Right ventricle myocardium inferior (tissue), 1 donor: Measurements from ENCODE around the gene UFL1. TPM values are rescaled to one million over a fixed set of nuclear protein-coding genes. Genes with fewer than 3 reads are reported as not detected.
A peak's percentile ranks its signal among the peaks of the same experiment; 100 is the strongest.
"Not testable (repeated sequence)": the region's sequence is repeated elsewhere in the genome, so short reads cannot be mapped to it uniquely, and the experiment has no call there.

Experiments
- ATAC-seq: fragments of 200-7000 bp; cut with Tn5 transposase; one replicate; pipeline ENCODE4 v1.9.1; 2020; ENCODE audit warnings: mild to moderate bottlenecking, moderate library complexity
- DNase-seq: peaks from one replicate; pipeline ENCODE4 v3.0.0; 2021; ENCODE audit errors: missing footprints
- intact Hi-C: fragments of 100-400 bp; cut with DNase I; formaldehyde crosslinking; loops from one replicate; pipeline ENCODE4 v1.11.0; 2022
- long read RNA-seq: library from polyadenylated mRNA; unstranded; transcript quantifications from one replicate; pipeline ENCODE4 v2.0.0, GENCODE V29; 2021
- total RNA-seq: library from RNA; stranded (reverse); fragmentation: NEBNext Ultra II Directional; extraction: Animal tissue kit (Norgen Biotek cat#: 25700); gene quantifications from one replicate; pipeline ENCODE4 v1.2.1, GENCODE V29; 2021
- donor health status: DM: no; HTN: yes; CAD: no; lungs with severe emphysema.

Gene UFL1
- 22.1 TPM for total RNA-seq
- long read RNA-seq, full-length matches to known transcripts, result 8 of 13 reads
- long read RNA-seq, partial matches to known transcripts, result 2 of 13 reads
- long read RNA-seq, other reads (novel, unspliced or antisense), result 3 of 13 reads

DNA sequence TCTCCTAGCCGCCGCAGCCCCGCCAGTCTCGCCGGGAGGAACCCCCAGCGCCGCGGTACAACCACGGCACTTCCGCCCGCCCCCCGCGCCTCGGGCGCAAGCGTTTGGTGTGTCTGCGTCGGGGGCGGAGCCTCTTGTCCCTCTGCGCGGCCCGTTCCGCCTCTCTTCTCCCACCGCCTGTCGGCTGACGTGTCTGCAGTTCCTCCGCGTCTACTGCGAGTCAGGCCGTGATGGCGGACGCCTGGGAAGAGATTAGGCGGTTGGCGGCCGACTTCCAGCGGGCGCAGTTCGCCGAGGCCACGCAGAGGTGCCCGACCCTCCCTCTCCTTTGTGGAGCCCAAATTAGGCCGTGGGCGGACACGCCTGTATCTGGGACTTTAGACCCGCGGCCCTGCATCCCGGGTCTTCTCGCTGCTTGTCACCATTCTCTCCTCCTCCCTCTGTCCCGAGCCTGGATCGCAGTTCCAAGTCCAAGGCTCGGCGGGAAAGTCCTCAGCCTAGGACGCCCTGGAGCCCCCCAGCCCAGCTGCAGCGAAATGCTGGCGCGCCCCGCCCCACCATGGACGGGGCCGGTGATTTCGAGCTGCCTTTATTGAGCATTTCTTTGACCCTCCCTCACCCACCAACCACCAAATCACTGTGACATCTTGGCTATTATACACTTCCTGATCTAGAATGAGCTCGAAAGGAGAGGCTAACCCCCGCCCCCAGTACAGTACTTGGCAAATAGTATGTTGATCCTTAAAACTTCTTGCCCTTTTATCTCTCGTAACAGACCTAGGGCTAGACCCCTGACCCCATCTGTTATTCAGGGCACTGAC lies at the start of gene UFL1:
TSS of gene UFL1 (plus strand) at position 163 of the 821 bp plus-strand sequence. CDS start at position 231, 68 bp downstream.
- DNase-seq, result peak; percentile 97
- ATAC-seq, result peak; percentile 99
- intact Hi-C loops, result loop anchor here (10.0 kb wide), 1 partner anchor 763 kb away; the partner anchor contains the start of gene MMS22L

DNA sequence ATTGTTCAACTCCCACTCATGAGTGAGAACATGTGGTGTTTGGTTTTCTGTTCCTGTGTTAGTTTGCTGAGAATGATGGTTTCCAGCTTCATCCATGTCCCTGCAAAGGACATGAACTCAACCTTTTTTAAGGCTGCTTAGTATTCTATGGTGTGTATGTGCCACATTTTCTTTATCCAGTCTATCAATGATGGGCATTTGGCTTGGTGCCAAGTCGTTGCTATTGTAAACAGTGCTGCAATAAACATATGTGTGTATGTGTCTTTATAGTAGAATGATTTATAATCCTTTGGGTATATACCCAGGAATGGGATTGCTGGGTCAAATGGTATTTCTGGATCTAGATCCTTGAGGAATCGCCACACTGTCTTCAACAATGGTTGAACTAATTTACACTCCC lies 49.3 kb upstream of the UFL1 start:
- ATAC-seq, intact Hi-C loops, DNase-seq: not testable (repeated sequence)

DNA sequence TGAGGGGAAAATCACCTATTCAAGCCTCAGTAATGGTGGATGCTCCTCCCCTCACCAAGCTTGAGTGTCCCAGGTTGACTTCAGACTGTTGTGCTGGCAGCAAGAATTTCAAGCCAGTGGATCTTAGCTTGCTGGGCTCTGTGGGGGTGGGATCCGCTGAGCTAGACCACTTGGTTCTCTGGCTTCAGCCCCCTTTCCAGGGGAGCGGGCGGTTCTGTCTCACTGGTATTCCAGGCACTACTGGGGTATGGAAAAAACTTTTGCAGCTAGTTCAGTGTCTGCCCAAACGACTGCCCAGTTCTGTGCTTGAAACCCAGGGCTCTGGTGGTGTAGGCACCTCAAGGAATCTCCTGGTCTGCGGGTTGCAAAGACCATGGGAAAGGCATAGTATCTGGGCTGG lies 42.9 kb upstream of the UFL1 start:
- ATAC-seq (no peak), DNase-seq (no peak)
- intact Hi-C loops, result no loop called here

DNA sequence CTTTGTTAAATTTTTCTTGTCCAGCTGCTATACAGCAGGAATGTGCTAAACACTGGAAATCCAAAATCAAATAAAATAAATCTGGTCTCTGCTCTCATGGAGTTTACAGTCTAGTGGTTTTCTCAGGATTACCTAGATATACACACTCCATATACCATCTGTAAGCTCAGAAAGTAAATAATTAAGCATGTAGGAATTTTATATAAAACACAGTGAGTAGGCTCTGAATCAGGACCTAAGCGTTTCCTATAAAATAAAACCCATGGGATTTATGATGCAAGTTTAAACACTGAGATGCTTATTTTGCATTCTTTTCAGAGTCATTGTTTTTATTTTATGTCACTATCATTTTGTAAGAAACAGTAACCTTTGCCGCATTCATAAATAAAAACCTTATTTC lies 29.7 kb upstream of the UFL1 start:
- ATAC-seq, result no peak
- DNase-seq, result no peak
- intact Hi-C loops, result no loop called here

DNA sequence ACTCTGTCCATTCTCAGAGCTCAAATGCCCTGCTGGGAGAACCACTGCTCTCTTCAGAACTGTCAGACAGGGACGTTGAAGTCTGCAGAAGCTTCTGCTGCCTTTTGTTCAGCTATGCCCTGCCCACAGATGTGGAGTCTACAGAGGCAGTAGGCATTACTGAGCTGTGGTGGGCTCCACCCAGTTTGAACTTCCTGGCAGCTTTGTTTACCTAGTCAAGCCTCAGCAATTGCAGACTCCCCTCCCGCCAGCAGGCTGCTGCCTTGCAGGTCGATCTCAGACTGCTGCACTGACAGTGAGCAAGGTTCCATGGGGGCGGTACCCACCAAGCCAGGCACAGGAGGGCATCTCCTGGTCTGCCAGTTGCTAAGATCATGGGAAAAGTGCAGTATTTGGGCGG lies 21.8 kb upstream of the UFL1 start:
- DNase-seq, result no peak
- no peak for ATAC-seq
- intact Hi-C loops, result no loop called here

DNA sequence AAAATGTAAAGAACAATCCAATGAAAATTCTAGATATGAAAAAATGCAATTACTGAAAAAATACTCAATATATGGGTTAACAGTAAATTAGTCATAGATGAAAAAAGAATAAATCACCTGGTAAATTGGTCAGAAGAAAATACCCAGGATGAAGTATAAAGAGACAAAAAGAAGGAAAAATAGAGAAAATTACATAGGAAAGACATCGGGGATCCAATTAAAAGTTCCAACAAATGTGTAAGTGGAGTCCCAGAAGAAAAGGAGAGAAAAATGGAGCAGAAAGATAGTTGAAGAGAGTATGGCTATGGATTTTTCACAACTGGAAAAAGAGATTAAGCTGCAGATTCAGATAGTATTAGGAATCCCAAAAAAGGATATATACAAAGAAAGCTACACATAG lies 18.7 kb upstream of the UFL1 start:
- intact Hi-C loops, result no loop called here
- ATAC-seq (no peak), DNase-seq (no peak)

DNA sequence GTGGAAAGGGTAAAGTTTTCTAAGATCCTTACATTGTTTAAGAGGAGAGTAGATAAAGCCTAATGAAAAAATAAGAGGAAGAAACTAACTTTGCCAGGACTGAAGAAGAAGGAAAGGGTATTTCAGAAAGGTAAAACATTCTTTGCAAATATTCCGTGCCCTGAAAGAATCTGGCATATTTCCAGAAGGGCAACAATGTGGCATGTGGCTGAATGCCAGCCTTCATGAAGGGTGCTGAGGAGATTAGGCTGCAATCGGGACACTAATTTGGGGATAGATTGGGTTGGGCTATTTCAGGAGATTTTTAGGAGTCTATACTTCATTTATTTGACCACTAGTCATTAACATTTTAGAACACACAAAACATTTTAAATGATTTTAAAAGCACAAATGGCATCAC lies 16.2 kb upstream of the UFL1 start:
- ATAC-seq (no peak), DNase-seq (no peak)
- intact Hi-C loops, result no loop called here

DNA sequence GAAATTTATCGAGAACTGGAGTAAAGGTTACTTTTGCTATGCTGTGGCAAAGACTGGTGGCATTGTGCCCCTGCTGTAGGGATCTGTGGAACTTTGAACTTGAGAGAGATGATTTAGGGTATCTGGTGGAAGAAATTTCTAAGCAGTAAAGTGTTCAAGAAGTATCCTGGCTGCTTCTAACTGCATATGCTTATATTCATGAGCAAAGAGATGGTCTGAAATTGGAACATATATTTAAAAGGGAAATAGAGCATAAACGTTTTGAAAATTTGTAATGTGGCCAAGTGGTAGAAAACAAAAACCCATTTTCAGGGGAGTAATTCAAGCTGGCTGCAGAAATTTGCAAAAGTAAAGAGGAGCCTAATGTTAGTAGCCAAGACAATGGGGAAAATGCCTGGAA lies 12.3 kb upstream of the UFL1 start:
- intact Hi-C loops, result no loop called here
- ATAC-seq (no peak), DNase-seq (no peak)

DNA sequence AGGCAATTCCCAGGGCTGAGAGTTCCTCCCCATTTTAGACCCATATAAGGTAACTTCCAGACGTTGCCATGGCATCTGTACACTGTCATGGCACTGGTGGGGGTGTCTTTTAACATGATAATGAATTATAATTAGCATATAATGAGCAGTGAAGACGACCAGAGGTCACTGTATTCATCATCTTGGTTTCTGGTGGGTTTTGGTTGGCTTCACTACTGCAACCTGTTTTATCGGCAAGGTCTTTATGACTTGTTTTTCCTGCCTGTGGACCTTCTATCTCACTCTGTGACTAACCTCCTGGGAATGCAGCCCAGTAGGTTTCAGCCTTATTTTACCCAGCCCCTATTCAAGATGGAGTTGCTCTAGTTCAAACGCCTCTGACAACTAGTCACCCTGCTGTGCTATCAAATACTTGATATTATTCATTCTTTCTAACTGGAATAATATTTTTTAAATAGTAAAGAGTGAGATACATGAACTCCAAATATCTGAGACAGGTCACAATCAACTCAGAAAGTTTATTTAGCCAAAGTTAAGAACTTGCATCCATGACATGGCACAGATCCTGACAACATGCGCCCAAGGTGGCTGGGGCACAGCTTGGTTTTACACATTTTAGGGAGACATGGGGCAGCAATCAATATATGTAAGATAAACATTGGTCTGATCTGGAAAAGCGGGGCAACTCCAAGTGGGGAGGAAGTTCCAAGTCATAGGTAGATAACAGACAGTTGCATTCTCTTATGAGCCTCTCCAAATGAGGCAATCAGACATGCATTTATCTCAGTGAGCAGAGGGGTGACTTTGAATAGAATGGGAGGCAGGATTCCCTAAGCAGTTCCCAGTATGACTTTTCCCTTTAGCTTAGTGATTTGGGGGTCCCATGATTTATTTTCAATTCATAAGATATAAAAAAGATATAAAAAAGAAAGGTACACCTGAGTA lies 1.2 kb upstream of the UFL1 start:
- DNase-seq, result no peak
- intact Hi-C loops, result loop anchor here (10.0 kb wide), 1 partner anchor 764 kb away; the partner anchor contains the start of gene MMS22L
- no peak for ATAC-seq

DNA sequence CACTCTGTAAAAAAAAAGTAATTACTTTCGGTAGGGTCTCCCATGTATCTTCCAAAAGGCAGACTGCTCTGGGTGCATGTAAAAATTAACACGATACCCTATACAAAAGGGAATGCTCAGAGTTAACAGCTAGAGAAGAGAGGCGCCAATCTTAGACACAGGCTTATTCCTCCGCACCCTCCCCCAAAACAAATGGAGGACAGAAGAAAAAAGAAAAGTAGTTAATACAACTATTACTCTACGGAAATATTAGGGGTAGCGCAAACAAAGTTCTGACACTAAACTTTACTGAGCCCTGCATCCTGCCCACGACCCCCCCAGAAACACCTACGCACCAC lies 331 bp upstream of the UFL1 start:
- peak; percentile 36 for ATAC-seq
- intact Hi-C loops, result loop anchor here (10.0 kb wide), 1 partner anchor 764 kb away; the partner anchor contains the start of gene MMS22L
- no peak for DNase-seq

DNA sequence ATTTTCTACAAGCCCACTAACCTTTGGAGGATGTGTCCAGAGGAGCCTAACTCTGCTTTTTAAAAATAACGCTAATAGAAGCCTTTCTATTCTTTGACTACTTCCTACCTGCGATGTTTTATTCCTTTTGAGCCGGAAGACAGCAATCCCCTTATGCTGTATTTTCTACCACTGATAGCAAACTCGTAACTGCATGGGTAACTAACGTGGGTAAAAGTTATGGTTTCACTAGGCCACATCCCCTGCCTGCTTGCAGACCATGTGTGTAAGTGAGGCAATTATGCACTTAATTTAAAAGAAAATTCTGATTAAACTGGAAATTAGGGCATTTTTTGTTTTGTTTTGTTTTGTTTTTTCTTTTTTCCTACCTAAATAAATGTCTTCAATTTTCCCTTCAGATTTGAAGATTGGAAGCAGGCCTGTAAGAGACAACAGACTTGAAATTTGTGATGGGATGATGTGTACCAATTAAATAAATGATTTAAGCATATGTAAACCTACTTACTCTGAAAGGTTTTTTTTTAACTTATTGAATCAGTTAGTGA lies 931 bp downstream of the UFL1 start:
- ATAC-seq (no peak), DNase-seq (no peak)
- intact Hi-C loops, result loop anchor here (10.0 kb wide), 1 partner anchor 762 kb away; the partner anchor contains the start of gene MMS22L

DNA sequence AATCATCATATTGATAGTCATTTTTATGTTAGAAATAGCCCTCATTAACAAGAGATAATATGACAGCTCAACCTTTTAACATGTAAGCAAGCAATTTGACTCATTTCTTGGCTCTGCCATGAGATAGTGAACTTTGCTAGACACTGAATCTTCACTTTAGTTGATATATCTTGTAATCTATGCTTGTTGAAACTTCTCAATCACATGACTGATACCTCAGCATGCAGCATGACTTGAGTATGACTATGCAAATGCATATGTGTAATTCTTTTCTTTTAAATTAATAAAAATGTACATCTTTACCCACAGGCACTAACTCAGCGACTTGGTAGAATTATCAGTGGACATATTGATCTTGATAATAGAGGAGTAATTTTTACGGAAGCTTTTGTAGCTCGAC lies 6.6 kb downstream of the UFL1 start:
- ATAC-seq, result no peak
- DNase-seq, result no peak
- intact Hi-C loops, result loop anchor here (10.0 kb wide), 1 partner anchor 757 kb away; the partner anchor contains the start of gene MMS22L

DNA sequence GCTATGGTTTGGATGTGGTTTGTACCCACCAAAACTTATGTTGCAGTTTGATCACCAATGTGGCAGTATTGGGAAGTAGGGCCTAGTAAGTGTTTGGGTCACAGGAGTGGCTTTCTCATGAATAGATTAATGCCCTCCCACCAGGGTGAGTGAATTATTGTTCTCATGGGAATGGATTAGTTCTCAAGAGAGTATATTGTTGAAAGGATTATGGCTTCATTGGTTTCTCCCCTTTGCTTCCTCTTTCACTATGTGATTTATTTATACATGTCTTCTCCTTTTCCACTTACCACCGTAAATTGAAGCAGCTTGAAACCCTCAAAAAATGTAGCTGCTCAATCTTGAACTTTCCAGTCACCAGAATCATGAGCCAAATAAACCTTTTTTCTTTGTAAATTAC lies 10.8 kb downstream of the UFL1 start:
- DNase-seq (no peak), ATAC-seq (no peak)
- intact Hi-C loops, result no loop called here

DNA sequence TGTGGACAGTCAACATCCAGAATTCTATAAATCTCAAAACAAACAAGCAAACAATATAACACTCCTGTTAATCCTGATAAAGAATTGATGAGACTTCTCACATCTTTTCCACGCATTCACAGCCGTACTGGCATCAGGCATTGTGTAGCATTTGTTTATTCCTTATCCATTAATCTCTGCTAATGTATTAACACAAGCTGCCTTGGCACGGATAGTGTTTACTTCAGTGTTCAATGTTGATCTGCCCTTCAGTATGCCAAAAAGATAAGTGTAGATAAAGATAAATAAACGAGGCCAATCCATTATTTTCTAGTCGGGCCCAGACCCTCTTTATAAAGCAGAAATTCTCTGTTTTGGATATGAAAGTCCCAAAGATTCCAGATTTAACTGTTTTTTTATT lies 16.1 kb downstream of the UFL1 start:
- ATAC-seq, result no peak
- intact Hi-C loops, result no loop called here
- no peak for DNase-seq

DNA sequence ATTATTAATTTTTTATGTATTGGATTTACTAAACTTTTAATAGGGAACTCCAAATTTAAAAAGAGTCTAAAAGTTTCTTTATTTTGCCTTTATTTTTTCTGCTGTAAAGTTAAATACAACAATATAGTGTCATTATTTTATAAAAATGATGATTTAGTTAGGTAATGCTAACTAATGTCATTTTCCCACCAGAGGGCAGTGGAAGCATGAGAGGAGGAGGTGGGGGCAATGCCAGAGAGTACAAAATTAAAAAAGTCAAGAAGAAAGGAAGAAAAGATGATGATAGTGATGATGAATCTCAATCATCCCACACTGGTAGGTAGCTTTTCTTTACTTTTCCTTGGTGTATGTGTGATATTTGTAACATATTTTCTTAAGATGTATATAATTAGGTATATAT lies 21.1 kb downstream of the UFL1 start:
- ATAC-seq, result no peak
- no peak for DNase-seq
- intact Hi-C loops, result loop anchor here (10.0 kb wide), 1 partner anchor 352 kb away; the partner anchor contains the start of gene NDUFAF4

DNA sequence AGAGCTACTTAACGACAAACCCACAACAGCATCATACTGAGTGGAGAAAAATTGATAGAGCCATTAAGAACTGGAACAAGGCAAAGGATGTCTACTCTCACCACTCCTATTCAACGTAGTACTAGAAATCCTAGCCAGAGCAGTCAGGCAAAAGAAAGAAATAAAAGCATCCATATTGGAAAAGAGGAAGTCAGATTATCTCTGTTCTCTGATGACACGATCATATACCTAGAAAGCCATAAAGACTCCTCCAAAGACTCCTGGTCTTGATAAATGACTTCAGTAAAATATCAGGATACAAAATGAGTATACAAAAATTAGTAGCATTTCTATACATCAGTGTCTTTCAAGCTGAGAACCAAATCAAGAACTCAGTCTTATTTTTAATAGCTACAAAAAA lies 24.3 kb downstream of the UFL1 start:
- intact Hi-C loops, result loop anchor here (10.0 kb wide), 1 partner anchor 349 kb away; the partner anchor contains the start of gene NDUFAF4
- DNase-seq (no peak), ATAC-seq (no peak)

DNA sequence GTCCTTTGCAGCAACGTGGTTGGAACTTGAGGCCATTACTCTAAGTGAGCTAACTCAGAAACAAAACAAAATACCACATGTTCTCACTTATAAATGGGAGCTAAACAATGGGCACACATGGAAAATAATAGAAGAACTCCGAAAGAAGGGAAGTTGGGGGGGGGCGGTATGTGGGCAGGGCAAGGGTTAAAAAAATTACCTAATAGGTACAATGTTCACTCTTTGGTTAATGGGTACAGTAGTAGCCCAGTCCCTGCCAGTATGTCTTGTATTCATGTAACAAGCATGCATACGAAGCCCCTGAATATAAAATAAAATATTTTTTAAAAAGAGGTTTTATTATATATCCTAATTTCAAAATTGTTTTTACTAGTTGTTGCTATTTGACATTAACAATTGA lies 26.0 kb downstream of the UFL1 start:
- ATAC-seq (no peak), DNase-seq (no peak)
- intact Hi-C loops, result loop anchor here (10.0 kb wide), 1 partner anchor 347 kb away; the partner anchor contains the start of gene NDUFAF4

DNA sequence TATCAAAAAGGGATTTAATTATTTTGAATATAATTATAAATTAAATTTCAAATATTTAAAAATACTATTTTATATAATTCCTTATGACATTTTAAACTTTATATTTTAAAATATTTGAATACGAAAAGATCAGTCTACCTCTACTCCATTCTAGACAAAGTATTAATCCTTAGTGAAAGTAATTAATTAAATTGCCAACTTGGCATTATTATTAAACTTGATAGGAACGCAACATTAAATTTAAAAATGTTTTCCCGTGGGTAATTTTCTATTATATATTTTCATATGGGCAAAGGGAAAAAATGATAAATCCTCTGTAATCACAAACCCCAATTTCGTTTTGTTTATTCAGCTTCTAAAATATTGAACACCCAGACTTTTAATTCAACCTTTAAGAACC lies 33.0 kb downstream of the UFL1 start:
- no peak for ATAC-seq
- intact Hi-C loops, result no loop called here
- no peak for DNase-seq

DNA sequence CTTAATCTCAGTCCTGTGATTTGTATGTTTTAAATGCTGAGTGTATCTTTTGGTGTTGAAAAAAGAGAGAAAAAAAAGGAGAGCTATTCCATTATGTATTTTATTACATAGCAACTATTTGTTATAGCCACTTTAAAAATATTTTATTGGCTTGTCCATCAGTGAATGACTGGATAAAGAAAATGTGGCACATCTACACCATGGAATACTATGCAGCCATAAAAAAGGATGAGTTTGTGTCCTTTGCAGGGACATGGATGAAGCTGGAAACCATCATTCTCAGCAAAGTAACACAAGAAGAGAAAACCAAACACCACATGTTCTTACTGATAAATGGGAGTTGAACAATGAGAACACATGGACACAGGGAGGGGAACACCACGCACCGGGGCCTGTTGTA lies 38.1 kb downstream of the UFL1 start:
- intact Hi-C loops, ATAC-seq, DNase-seq: not testable (repeated sequence)
